Measurements from ENCODE around the gene AAK1. TPM values are rescaled to one million over a fixed set of nuclear protein-coding genes. Genes with fewer than 3 reads are reported as not detected.

The AAK1 gene
- total RNA-seq, 4 donors from 2014 or later, result 34.8 to 109 (median 70.2) TPM

- Histone ChIP-seq H3K4me1 (peaks cover 7 to 53% (median 23%) of the 10 kb centered on the region in 4 donors), H3K27me3 (no peaks in the 10 kb centered on the region), H3K27ac (no peak overlapping the region), H3K9me3 (no peaks in the 10 kb centered on the region), H3K4me3 (no peak overlapping the region), H3K36me3 (no peaks in the 10 kb centered on the region)
- TF ChIP-seq CTCF (IDR thresholded peaks at IDR 0.05) (no peak), POLR2A (IDR thresholded peaks at IDR 0.05) (no peak), POLR2AphosphoS5 (IDR thresholded peaks at IDR 0.05) (no peak), EP300 (IDR thresholded peaks at IDR 0.05; ENCODE audit: low read depth) (no peak)
- WGBS, 2 donors (ENCODE audit: low coverage in 1 of 2), result 94 to 97% methylated on average over 6 of the region's 6 CpGs
- in situ Hi-C loops (cut with MboI; ENCODE audit: low pct_ligation_motif_present in 1 of 4, low pct_unique_long_range_greater_than_20kb in 1 of 4, low sequenced_read_pairs in 3 of 4) (no loop called here), intact Hi-C loops (cut with DNase I; ENCODE audit: low total_unique reads) (no loop called here)
- no peak for DNase-seq
These were observed 57.5 kb downstream of the AAK1 start for GRCh38 chr2:69585855-69586555.

- Histone ChIP-seq H3K4me3 (no peak overlapping the region), H3K9me3 (no peaks in the 10 kb centered on the region), H3K27ac (no peak overlapping the region), H3K36me3 (no peaks in the 10 kb centered on the region), H3K4me1 (peaks cover 7 to 51% (median 23%) of the 10 kb centered on the region in 4 donors), H3K27me3 (no peaks in the 10 kb centered on the region)
- TF ChIP-seq CTCF (IDR thresholded peaks at IDR 0.05) (no peak), EP300 (IDR thresholded peaks at IDR 0.05; ENCODE audit: low read depth) (no peak), POLR2A (IDR thresholded peaks at IDR 0.05) (no peak), POLR2AphosphoS5 (IDR thresholded peaks at IDR 0.05) (no peak)
- no peak for DNase-seq
- WGBS, 2 donors (ENCODE audit: low coverage in 1 of 2), result 85 to 86% methylated on average over 7 to 9 of the region's 9 CpGs
- in situ Hi-C loops (cut with MboI; ENCODE audit: low pct_ligation_motif_present in 1 of 4, low pct_unique_long_range_greater_than_20kb in 1 of 4, low sequenced_read_pairs in 3 of 4) (no loop called here), intact Hi-C loops (cut with DNase I; ENCODE audit: low total_unique reads) (no loop called here)
These were observed 59.2 kb downstream of the AAK1 start for GRCh38 chr2:69584127-69584889.

GRCh38 chr2:69583321-69583833 lies 60.2 kb downstream of the AAK1 start:
- Histone ChIP-seq H3K36me3 (no peaks in the 10 kb centered on the region), H3K4me3 (no peak overlapping the region), H3K27me3 (no peaks in the 10 kb centered on the region), H3K27ac (peak overlapping the region in 2 of 4 donors; percentile 35 to 39), H3K4me1 (peaks cover 7 to 42% (median 18%) of the 10 kb centered on the region in 4 donors), H3K9me3 (no peaks in the 10 kb centered on the region)
- intact Hi-C loops (cut with DNase I; ENCODE audit: low total_unique reads) (no loop called here), in situ Hi-C loops (cut with MboI; ENCODE audit: low pct_ligation_motif_present in 1 of 4, low pct_unique_long_range_greater_than_20kb in 1 of 4, low sequenced_read_pairs in 3 of 4) (no loop called here)
- WGBS, 2 donors (ENCODE audit: low coverage in 1 of 2), result 88 to 89% methylated on average over 3 of the region's 3 CpGs
- no peak for DNase-seq
- TF ChIP-seq POLR2A (IDR thresholded peaks at IDR 0.05) (no peak), CTCF (IDR thresholded peaks at IDR 0.05) (no peak), POLR2AphosphoS5 (IDR thresholded peaks at IDR 0.05) (no peak), EP300 (IDR thresholded peaks at IDR 0.05; ENCODE audit: low read depth) (no peak)

GRCh38 chr2:69582582-69583176 lies 60.9 kb downstream of the AAK1 start:
- TF ChIP-seq CTCF (IDR thresholded peaks at IDR 0.05) (no peak), EP300 (IDR thresholded peaks at IDR 0.05; ENCODE audit: low read depth) (no peak), POLR2AphosphoS5 (IDR thresholded peaks at IDR 0.05) (no peak), POLR2A (IDR thresholded peaks at IDR 0.05) (no peak)
- intact Hi-C loops (cut with DNase I; ENCODE audit: low total_unique reads) (no loop called here), in situ Hi-C loops (cut with MboI; ENCODE audit: low pct_ligation_motif_present in 1 of 4, low pct_unique_long_range_greater_than_20kb in 1 of 4, low sequenced_read_pairs in 3 of 4) (no loop called here)
- no peaks in the 10 kb centered on the region for H3K9me3 ChIP-seq
- H3K27ac ChIP-seq, result peak overlapping the region in 3 of 4 donors; percentile 6 to 39 (median 35)
- DNase-seq, result no peak
- no peak overlapping the region for H3K4me3 ChIP-seq
- 17 to 31% methylated on average over 1 to 3 of the region's 3 CpGs for WGBS, 2 donors (ENCODE audit: low coverage in 1 of 2)
- H3K4me1 ChIP-seq, result peaks cover 11 to 41% (median 18%) of the 10 kb centered on the region in 4 donors
- H3K27me3 ChIP-seq, result no peaks in the 10 kb centered on the region
- H3K36me3 ChIP-seq, result no peaks in the 10 kb centered on the region
